ENCODE results near the gene MPHOSPH9. TPM values are rescaled to one million over a fixed set of nuclear protein-coding genes. Genes with fewer than 3 reads are reported as not detected.

MPHOSPH9 gene
- total RNA-seq, 4 donors from 2014 or later = 29.7 to 39.9 (median 35.5) TPM

- no peak for TF ChIP-seq CTCF (IDR thresholded peaks at IDR 0.05; ENCODE audit: low read depth)
Measured at GRCh38 chr12:123180171-123180570, 52.8 kb downstream of the MPHOSPH9 start.

DNA sequence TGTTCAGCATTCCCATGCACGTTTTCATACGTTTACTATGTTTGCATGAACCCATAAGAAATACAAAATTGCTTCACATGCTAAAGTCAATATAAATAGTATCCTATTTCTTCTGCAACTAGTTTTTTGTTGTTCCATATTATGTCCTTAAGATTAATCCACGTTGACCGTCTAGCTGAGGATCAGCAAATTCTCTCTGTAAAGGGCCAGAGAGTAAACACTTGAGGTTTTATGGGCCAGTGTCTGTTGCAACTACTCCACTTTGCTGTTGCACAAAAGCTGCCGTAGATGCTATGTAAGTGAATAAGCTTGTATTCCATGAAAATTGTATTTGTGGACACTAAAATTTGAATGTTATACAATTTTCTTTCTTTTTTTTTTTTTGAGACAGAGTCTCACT is 61.0 kb downstream of the MPHOSPH9 start:
- TF ChIP-seq CTCF (IDR thresholded peaks at IDR 0.05; ENCODE audit: low read depth) = no peak

DNA sequence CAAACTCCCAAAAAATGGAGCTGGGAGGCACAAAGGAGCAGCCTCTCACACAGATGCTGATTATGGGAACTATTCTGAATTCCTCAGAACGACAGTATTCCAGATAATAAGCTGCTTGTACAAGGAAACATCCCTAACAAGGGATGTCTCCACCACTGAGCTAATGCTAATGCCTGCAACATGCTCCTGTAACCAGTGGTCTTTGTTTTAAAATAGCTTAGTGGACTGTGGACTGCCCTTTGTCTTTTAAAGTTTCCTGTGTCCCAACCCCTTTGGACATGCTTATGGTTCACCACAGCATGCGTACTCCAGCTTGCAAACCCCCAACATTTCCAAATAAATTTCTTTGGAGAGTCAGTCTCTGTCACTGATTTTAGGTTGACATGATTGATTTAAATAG is 65.6 kb downstream of the MPHOSPH9 start:
- no peak for TF ChIP-seq CTCF (IDR thresholded peaks at IDR 0.05; ENCODE audit: low read depth)

- no peak for TF ChIP-seq CTCF (IDR thresholded peaks at IDR 0.05; ENCODE audit: low read depth)
Measured at GRCh38 chr12:123165537-123165936, 67.4 kb downstream of the MPHOSPH9 start.

DNA sequence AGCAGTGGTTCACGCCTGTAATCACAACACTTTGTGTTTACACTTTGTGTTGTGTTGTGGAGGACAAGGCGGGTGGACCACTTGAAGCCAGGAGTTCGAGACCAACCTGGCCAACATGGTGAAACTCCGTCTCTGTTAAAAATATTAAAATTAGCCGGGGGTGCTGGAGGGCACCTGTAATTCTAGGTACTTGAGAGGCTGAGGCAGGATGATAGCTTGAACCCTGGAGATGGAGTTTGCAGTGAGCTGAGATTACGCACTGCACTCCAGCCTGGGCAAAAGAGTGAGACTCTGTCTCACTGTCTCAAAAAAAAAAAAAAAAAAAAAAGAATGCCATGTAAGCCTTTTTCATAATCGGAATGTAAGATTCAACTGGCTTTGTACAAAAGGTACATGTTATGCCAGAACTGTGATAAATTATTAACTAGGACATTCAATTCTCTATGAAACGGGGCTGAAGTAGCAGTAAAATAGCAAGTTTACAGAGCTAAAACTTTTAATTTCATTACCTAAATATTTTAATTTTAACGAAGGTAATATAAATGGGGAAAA is 68.2 kb downstream of the MPHOSPH9 start:
- no peak for TF ChIP-seq CTCF (IDR thresholded peaks at IDR 0.05; ENCODE audit: low read depth)

GRCh38 chr12:123164222-123164621 is 68.7 kb downstream of the MPHOSPH9 start:
- no peak for TF ChIP-seq CTCF (IDR thresholded peaks at IDR 0.05; ENCODE audit: low read depth)

DNA sequence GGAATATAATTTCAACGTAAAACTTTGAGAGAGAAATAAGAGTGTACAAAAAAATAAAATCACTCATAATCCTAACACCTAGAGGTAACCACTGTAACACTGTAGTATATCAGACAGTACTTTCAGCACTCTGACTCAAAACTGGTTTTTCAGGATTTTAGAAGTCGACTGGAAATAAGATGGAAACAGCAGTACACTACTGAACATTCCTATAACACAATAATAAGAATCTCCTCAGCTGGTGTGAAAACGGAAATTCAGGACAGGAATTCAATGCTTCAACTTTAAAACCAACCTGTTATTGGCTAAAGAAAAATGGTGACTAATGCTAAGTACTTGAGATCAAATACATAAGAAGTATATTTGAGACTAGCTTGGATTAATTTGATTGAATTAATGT is 69.7 kb downstream of the MPHOSPH9 start:
- TF ChIP-seq CTCF (IDR thresholded peaks at IDR 0.05; ENCODE audit: low read depth) = no peak

All from subcutaneous adipose tissue (tissue), 4 donors.